Panc1 (cell line): Measurements from ENCODE around the gene ARSI.

ENCODE experiments used
- CTCF ChIP-seq: fragments of 450-650 bp; IDR thresholded peaks from 2 replicates; pipeline ENCODE4 v1.5.1; 2017; ENCODE audit warnings: mild to moderate bottlenecking
- POLR2AphosphoS5 ChIP-seq: IDR thresholded peaks from 2 replicates; pipeline ENCODE4 v1.6.1; 2012; ENCODE audit warnings: mild to moderate bottlenecking, low read depth, low read length, moderate library complexity
- TCF7L2 ChIP-seq: IDR thresholded peaks from 2 replicates; pipeline ENCODE4 v1.6.1; 2011; ENCODE audit warnings: mild to moderate bottlenecking, low read depth, low read length, inconsistent platforms

- TF ChIP-seq CTCF = no peak
- no peak for TF ChIP-seq POLR2AphosphoS5
- TF ChIP-seq TCF7L2 = no peak
Observed at GRCh38 chr5:150304481-150305081, 1.9 kb upstream of the ARSI start.
